Endometrial microvascular endothelial cells (primary cell): ENCODE data around the gene ITPR1. TPM values are rescaled to one million over a fixed set of nuclear protein-coding genes. Genes with fewer than 3 reads are reported as not detected.
"Not testable (repeated sequence)": the region's sequence is repeated elsewhere in the genome, so short reads cannot be mapped to it uniquely, and the experiment has no call there.

Source experiments
- in situ Hi-C: cut with HindIII; loops from 2 replicates; pipeline ENCODE4 v1.10.0; 2017; ENCODE audit warnings: low sequenced_read_pairs, low pct_unique_long_range_greater_than_20kb; ENCODE audit errors: inconsistent ontology term
- total RNA-seq: library from RNA; depleted of rRNA; stranded (reverse); fragments of >200 nt; gene quantifications from one replicate; pipeline ENCODE4 v1.2.3, GENCODE V29; 2015; ENCODE audit errors: inconsistent ontology term

ITPR1 gene
- total RNA-seq, 1 donor from 2014 or later, result 17.1 TPM

GRCh38 chr3:4753073-4753691, 260.0 kb downstream of the ITPR1 start:
- in situ Hi-C loops, result no loop called here

- in situ Hi-C loops, result no loop called here
Observed at GRCh38 chr3:4754180-4755086, 261.3 kb downstream of the ITPR1 start.

GRCh38 chr3:4755566-4755965, 262.4 kb downstream of the ITPR1 start:
- in situ Hi-C loops, result no loop called here

GRCh38 chr3:4756057-4756775, 263.1 kb downstream of the ITPR1 start:
- in situ Hi-C loops, result no loop called here

- in situ Hi-C loops, result no loop called here
Observed at GRCh38 chr3:4756855-4757574, 263.9 kb downstream of the ITPR1 start.

- in situ Hi-C loops, result no loop called here
Observed at GRCh38 chr3:4757575-4758248, 264.6 kb downstream of the ITPR1 start.

- in situ Hi-C loops, result no loop called here
Observed at GRCh38 chr3:4758249-4758860, 265.2 kb downstream of the ITPR1 start.

GRCh38 chr3:4758957-4759656, 266.0 kb downstream of the ITPR1 start:
- in situ Hi-C loops, result no loop called here

GRCh38 chr3:4759689-4760312, 266.7 kb downstream of the ITPR1 start:
- in situ Hi-C loops, result no loop called here

GRCh38 chr3:4761759-4762158, 268.6 kb downstream of the ITPR1 start:
- in situ Hi-C loops, result no loop called here

GRCh38 chr3:4762481-4763230, 269.5 kb downstream of the ITPR1 start:
- in situ Hi-C loops, result not testable (repeated sequence)

GRCh38 chr3:4763604-4764247, 270.6 kb downstream of the ITPR1 start:
- in situ Hi-C loops, result no loop called here

- in situ Hi-C loops, result no loop called here
Observed at GRCh38 chr3:4765212-4765611, 272.1 kb downstream of the ITPR1 start.

- in situ Hi-C loops, result no loop called here
Observed at GRCh38 chr3:4766263-4766662, 273.1 kb downstream of the ITPR1 start.

- in situ Hi-C loops, result no loop called here
Observed at GRCh38 chr3:4766716-4767499, 273.8 kb downstream of the ITPR1 start.
